NCI-H446 (cell line): ENCODE measurements around the gene SLC22A5.
A peak's percentile ranks its signal among the peaks of the same experiment; 100 is the strongest.
"Not testable (repeated sequence)": the region's sequence is repeated elsewhere in the genome, so short reads cannot be mapped to it uniquely, and the experiment has no call there.

Experiments
- DNase-seq, 2 experiments: peaks; one replicate each; lab custom pipeline; 2025; lab: John Stamatoyannopoulos, UW

Gene SLC22A5

DNA sequence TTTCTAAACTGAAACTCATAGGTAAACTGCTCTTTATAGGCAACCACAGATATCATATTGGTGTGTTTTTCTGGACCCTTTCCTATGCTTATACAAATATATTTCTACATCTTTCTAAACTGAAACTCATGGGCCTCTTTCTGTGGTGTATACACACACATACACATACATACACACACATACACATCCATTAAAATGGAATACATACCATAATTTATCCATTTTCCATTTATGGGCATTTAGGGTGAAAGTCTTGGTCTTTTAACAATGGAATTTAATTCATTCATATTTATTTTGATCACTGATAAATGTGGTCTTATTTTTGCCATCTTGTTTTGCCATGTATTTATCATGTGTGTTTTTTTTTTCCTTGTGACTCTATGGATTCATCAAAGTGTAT lies 44.1 kb downstream of the SLC22A5 start:
- no peak for DNase-seq

DNA sequence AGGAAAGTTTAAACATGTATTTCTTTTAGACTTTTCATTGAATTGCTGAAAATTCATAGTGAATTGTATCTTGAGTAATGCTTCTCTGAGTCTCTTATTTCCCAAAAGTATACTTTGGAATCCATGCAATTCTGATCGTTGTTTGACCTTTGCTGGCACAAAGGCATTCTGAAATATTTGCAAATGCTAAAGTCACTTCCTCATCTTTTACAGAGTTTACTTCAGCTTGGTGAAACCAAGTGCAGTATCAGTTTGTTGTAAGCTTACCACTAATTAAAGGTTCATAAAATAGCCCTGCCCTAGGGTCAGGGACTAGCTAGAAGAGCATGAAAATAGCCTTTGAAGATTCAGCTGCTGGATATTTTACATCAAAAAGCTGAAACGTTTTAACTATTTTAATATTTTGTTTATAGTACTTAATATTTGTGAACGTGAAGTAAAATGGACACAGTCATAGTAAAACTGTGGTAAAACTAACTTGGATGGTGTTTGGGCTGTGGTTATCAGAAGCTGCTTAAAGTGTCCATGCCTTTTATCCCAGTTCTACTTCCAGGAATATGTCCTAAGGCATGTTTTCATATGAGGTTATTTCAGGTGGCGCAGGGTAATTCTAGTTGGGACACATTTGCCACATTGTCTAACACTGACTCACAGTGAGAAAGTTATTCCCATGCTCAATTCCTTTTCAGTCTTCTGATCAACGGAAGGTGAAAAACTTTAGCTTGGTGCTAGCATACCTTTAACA lies 45.3 kb downstream of the SLC22A5 start:
- no peak for DNase-seq

DNA sequence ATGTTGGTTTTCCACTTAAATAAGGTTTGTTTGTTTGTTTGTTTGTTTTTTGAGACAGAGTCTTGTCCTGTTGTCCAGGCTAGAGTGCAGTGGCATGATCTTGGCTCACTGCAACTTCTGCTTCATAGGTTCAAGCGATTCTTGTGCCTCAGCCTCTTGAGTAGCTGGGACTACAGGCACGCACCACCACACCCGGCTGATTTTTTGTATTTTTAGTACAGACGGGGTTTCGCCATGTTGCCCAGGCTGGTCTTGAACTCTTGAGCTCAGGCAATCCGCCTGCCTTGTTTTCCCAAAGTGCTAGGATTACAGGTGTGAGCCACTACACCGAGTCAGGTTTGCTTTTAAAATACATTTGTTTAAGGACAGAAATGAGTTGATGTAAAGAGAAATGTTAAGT lies 46.0 kb downstream of the SLC22A5 start:
- DNase-seq = not testable (repeated sequence)

DNA sequence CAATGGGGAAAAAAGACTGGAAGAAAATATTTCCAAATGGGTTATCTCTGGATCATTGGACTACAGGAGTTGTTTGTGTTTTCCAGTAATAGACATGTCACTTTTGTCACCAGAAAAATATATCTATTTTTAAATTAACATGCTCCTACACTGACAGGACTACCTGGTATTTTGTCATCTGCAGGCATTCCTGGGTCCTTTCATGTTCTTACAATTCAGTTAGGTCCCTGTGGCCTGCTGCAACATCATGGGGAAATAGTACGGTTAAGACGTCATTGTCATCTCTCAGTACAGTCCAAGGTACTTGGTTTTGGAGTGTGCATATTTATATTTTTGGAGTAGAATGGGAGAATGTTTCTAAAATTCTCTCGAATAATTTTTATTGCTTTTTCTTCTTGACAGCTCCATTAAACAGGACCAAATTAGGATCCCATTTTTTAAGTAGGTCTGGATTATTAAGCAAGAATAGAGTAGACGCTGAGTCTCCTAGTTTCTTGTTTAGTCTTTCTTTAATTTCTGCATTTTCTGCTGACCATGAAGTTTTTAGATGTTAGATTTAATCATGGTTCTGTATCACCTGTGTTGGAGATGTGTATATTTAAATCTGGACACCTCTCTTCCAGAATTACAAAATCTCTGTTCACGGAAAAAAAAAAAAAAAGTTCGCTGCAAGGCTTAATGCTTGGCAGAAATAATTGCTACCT lies 46.9 kb downstream of the SLC22A5 start:
- no peak for DNase-seq

DNA sequence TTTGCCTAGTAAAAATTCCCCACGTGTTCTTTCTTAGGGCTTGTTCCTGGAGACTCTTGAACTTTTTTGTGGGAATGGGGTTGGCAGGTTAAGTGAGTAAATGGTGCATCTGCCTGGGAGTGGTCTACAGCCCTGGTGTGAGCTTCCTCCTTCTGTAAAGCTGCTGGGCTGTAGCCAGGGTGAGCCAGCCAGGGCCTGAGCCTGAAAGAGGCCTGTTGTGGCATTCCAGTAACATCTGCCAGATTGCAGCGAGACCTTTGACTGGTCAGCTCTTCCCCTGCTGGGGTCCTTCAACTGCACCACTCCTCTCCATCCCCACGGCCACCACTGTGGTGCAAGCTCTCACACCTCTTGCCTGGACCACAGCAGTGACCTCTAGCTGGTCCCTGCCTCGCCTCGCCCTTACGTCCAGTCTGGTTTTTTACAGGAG lies 47.5 kb downstream of the SLC22A5 start:
- DNase-seq = peak in 1 of 2 experiments; percentile 24

DNA sequence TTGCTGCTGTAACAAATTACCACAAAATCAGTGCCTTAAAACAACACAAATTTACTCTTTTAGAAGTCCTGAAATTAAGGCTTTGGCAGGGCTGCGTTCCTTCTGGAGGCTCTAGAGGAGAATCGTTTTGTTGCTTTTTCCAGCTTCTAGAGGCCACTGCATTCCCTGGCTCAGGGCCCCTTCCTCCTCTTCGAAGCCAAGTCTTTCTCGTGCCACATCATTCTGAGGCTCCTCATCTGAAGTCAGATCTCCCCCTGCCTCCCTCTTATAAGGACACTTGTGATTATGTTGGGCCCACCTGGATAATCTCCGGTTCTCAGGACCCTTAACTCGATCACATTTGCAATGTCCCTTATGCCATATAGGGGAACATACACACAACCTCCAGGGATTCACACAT lies 48.0 kb downstream of the SLC22A5 start:
- peak in 1 of 2 experiments; percentile 18 for DNase-seq

DNA sequence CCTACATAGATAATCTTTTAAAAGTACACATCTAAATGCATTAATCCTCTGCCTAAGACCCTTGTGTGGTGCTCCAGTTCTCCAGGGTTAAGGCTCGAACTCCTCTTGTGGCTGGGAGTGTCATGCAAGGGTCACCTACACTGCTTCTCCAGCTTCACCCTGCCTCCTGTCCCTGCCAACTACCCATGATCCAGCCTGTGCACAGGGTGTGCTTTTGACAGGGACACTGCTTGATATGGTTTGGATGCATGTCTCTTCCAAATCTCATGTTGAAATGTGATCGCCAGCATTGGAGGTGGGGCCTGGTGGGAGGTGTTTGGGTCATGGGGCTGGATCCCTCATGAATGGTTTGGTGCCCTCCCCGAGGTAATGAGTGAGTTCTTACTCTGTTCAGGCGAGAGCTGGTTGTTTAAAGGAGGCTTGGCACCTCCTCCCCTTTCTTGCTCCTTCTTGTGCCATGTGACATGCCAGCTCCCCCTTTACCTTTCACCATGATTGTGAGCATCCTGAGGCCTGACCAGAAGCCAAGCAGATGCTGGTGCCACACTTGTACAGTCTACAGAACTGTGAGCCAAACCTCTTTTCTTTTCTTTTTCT lies 48.5 kb downstream of the SLC22A5 start:
- no peak for DNase-seq

DNA sequence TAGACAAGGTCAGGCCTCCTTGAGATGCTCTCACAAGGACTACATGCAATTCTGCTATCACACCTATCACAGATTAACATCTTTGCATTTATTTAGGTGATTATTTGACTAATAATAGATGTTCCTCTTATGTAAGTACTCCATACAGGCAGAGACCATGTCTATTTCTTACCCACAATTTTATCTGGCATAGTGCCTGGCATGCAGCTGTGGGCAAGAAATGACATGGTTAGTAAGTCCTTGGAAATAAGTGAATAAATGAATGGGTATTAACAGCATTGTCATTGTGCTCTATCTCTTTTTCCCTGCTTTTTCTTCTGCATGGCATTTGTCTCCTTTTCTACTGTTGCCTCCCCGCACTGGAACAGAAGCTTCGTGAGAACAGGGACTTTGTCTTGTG lies 49.4 kb downstream of the SLC22A5 start:
- DNase-seq = no peak

DNA sequence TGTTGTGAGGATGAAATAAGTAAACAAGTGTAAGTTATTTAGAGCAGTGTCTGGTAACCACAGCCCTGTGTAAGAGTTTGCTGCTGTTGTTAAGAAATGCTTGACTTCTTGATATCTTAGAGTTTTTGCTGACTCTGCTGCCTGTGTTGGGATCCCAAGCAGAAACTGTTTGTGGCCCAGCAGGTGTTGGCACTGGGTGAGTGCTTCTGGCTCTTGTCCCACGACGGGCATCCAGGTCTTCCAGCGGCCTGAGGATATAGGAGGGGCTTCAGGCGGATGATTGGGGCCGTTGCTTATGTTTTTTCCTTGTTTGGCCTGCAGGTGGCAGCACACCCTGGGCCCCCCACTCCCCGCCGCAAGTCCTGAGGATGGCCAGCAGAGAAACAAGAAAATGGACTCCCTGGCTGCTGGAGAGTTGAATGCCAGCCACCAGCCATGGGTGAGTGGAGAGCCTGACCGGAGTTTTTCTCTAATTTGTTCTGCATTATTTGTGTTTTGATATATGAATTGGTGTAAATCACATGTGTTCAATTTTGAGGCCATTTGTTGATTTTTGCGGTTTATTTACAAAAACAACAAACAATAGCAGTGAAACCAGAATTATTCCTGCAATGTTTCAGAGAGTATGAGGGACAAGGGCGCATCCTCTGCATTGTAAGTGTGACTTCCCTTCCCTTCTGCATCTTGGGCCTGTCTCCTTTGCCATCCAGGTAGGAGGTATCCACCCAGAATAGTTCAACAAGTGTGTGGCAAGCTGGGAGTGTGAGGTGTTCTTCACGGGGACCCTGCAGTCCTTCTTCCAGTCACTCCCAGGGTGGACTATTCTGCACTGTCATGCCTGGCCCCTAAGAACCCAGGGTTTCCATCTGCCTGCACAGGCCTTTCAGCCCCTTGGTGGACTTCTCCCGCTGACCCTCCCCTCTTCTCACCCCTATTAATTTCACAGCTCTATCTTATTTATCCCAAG lies 50.3 kb downstream of the SLC22A5 start:
- peak; percentile 30 to 81 for DNase-seq

DNA sequence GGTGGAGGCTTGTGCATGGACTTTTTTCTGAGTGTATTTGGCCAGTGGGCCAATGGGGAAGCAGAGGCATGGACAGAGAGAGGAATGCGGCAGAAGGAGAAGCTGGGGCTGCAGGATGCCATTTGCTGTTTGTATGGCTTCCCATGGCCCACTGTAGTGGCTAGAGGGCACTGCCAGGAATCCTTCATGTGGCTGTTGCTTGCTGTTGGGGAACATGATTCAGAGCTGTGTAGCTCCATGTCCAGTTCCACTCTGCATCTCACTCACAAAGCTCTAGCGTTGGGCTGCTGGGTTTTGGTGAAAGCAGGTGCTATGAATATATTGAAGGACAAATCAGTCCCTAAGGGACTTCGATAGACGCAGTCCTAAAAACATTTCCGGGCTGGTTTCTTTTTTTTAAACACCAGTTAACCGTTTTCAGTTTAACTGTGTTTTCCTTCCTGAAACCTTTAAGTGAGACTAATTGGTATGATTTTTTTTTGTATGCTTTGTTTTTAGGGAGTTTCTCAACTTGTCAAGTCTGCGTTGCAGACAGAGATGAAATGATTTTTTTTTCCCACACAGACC lies 51.3 kb downstream of the SLC22A5 start:
- no peak for DNase-seq

DNA sequence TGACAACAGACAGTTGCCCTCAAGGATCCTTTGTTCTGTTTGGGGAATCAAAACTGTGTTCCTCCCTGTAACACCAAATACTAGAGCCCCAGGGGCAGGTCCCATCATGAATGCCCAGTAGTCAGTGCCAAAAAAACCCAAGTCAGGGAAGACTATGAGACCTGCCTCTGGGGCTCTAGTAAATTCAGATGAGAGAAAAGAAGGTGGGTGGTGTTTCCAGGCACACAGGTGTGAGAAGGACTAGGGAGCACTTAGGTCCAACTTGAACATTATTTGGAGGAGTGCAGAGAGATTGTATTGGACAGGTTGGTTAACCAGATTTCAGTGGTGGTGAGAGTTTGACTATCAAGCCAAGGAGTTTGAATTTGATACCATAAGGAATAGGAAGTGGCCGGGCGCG lies 52.0 kb downstream of the SLC22A5 start:
- DNase-seq = no peak

DNA sequence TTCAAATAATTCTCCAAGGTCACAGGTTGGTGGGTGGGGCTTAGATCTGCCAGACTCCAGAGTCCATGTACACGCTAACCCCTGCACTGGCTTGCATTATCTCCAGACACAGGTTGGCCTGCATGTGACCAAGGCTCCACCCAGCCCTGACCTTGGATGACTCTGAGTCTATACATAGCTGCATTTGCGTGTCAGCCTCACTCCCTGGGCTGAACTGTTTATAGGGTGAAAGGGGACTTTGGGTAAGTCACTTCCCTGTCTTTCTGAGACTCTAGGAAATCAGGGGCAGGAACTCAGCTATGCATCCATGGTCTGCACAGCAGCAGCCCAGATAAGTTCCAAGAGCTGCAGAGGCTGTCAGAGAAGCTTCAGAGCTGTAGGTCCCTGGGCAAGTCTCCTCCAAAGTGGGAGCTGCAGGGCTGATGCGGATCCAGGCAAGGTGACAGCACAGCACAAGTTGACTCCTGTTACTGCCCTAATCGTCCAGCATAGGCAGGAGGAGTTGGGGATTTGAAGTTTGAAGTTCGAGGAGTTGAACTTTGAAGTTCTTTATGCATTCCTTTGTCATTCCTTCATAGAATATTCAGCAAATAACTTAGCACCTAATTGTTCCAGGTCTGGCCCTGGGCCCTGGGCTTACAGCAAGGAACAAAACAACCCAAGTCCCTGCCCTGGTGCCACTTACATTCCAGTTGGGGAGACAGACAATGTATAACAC lies 53.4 kb downstream of the SLC22A5 start:
- no peak for DNase-seq

DNA sequence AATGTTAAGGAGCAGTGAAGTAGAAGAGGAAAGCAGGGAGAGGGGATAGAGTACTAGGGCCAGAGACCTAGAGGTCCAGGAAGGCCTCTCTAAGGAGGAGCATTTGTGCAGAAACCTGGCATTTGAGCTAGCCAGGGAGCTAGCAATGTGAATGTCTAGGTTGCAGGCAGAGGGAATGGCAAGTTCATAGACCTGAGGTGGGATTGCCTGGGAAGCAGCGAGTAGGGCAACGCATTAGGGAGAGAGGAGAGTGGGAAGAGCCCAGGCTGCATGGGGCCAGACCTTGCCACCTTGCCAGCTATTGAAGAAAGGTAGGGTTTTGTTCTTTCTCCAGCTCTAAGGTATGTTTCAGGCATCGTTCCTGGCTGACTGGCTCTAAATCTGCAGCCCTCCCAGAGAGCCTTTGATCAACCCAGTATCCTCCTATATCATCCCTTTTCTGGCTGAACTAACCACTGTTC lies 54.0 kb downstream of the SLC22A5 start:
- no peak for DNase-seq

DNA sequence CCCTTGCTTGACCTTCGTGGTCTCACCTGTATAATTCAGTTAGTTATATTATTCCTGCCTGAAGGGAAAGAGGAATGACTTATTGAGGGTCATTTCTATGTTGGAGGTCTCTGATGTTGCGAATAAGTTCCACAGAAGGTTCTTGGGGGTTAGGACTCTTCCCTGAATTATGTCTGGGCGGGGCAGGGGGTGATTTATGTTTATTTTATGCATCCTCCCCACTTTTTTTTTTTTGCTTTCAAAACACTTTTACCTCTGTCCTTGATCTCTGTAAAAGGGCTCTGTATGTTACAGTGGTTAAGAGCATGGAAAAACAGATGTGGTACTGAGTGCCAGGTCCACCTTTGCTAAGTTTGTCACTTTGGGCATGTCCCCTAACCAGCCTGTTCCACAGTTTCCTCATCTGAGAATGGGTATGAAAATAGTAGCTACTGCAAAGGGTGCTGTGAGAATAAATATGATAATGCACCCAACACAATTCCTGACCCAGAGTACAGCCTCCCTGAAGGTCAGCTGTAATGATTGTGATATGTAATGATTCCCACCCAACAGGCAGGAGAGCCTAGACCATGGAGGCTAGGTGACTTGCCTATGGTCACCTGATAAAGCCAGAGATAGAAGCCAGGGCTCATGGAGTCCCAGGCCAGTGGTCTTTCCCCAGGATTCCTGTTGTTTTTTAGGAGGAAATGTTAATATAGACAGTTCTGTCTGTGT lies 54.8 kb downstream of the SLC22A5 start:
- no peak for DNase-seq

DNA sequence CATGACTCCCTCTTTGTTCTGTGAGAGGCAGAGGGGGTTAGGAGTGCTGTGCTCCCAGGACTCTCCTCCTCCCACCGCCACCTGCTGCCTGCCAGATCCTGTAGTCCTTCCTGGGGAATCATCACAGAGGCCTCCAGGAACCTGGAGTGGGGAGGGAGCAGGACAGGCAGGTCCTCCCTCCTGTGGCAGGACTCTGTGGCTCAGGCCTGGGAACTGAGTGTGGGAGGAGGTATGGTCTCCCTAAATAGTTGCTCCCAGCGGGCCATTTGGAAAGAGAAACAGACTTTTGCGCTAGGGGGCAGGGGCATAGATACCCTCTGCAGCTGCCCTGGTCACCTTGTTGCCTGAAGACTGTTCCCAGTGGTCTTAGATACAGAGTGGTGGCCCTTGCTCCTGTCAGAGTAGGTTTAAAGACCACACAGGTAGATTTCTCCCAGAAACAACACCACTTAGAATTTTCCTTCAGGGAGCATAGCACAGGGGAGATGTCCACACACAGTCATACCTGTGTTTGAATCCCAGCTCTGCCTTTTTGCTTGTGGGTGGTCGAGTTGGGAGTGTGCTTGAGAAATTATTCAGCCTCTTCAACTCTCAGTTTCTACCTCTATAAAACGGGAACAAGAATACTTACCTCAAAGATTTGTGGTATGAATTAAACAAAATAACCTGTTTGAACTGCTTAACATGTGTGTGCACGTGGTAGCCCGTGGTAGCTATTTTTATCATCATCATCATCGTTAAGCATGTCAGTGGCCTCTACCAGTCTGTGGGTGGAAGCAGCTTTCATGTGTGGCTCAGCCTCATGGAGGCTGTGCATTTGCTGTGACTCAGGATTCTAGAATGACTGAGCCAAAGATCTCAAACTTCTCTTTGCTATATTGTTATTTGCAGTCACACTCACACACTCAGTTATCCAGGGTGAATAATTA lies 55.8 kb downstream of the SLC22A5 start:
- no peak for DNase-seq

DNA sequence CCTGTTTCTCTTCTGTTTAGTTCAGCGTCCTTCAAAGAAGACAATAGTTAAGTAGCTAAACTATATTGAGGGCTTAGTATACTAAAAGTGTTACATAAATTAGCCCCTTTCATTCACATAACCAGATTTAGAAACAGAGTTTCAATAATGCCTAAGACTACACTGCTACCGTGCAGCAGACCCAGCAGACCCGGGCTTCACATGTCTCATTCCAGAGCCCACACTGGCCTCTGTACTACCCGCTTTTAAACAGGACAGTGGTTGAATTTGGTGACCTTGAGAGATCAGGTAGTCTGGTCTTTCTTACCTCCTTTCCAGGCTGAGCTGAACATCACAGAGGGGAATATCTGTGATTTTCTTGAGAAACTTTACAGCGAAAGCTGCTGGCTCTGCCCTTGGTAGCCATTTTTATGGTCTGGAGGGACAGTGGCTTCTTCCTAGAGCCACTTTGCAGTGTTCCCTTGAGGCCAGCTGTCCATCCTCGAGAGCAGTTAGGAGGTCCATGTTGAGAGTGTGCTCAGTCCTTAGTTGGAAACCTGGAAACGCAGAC lies 56.5 kb downstream of the SLC22A5 start:
- DNase-seq = no peak

DNA sequence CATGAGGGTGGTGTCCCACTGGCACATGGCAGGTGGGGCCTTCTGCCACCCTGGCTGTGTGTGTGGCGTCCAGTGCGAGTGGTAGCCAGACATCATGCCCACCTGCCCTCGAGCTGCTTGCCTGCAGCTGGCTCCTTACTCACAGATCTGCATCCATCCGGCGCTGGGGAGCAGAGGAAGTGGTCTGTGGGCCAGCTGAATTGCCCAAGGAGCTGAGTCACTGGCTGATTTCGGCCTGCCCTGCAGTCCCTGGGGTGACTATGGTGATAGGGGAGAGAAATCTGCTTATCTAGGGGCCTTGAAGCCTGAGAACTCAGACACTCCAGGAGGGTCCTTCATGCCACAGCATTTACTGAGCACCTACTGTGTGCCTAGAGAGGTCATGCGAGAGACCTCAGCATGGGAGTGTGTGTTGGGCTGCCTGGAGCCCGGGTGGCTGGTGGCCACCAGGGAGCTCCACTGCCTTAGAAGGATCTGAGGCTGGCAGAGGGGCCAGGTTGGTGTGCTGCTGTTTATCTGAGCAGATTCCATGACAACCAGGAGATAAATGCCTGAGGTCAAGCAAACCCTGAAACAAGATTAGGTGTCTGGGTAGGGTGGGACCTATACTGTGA lies 57.1 kb downstream of the SLC22A5 start:
- no peak for DNase-seq
